ENCODE data around the gene CHRDL2. TPM values are rescaled to one million over a fixed set of nuclear protein-coding genes. Genes with fewer than 3 reads are reported as not detected.
"Not testable (repeated sequence)": the region's sequence is repeated elsewhere in the genome, so short reads cannot be mapped to it uniquely, and the experiment has no call there.

CHRDL2 gene
- total and polyA plus RNA-seq, 2 donors (not counting 1 experiment from before 2014, with no cell fraction given), result 0.24 TPM; not detected in 1

GRCh38 chr11:74662487-74663103 lies 68.6 kb downstream of the CHRDL2 start:
- no peak overlapping the region for H3K27ac Mint-ChIP-seq
- Histone ChIP-seq H3K36me3 (replicated peaks in 1 of 2; ENCODE audit: control extremely low read depth in 1 of 2, control insufficient read depth in 1 of 2, extremely low read depth in 1 of 2, insufficient read depth in 2 of 2, low read length in 1 of 2) (no peaks in the 10 kb centered on the region), H3K4me1 (ENCODE audit: control insufficient read depth in 2 of 2, insufficient read depth in 2 of 2, low read length in 2 of 2) (no peaks in the 10 kb centered on the region), H3K9ac (ENCODE audit: low read length) (no peak overlapping the region), H3K9me3 (ENCODE audit: control extremely low read depth in 1 of 3, control insufficient read depth in 2 of 3, insufficient read depth in 1 of 3, low read length in 2 of 3) (peaks cover 0 to 11% (median 0%) of the 10 kb centered on the region in 3 donors), H3K79me2 (ENCODE audit: control insufficient read depth, insufficient read depth, low read length) (no peaks in the 10 kb centered on the region), H3K4me3 (ENCODE audit: control extremely low read depth in 1 of 5, extremely low read depth in 1 of 5, insufficient read depth in 1 of 5, low read depth in 2 of 5, low read length in 4 of 5) (no peak overlapping the region), H3K27me3 (replicated peaks in 1 of 4; ENCODE audit: control extremely low read depth in 1 of 4, control insufficient read depth in 3 of 4, insufficient read depth in 4 of 4, low read length in 3 of 4) (no peaks in the 10 kb centered on the region), H2AFZ (ENCODE audit: insufficient read depth, low read depth, low read length, poor library complexity, severe bottlenecking) (no peak overlapping the region), H3K27ac (ENCODE audit: low read length in 2 of 2) (no peak overlapping the region), H3K4me2 (replicated peaks; ENCODE audit: low read depth, low read length, poor library complexity, severe bottlenecking) (no peak overlapping the region), H4K20me1 (ENCODE audit: control insufficient read depth, insufficient read depth, low read length, poor library complexity, severe bottlenecking) (no peaks in the 10 kb centered on the region)
- TF ChIP-seq EZH2 (IDR thresholded peaks at IDR 0.05; ENCODE audit: borderline replicate concordance, insufficient read depth, low read depth, low read length, poor library complexity, severe bottlenecking) (no peak), CTCF (IDR thresholded peaks at IDR 0.05) (no peak)
- no peak for DNase-seq
- H3K9me3 Mint-ChIP-seq (ENCODE audit: insufficient read depth), result peaks cover 16% of the 10 kb centered on the region
- ChIA-PET POLR2A (no interaction called here), CTCF (no interaction called here)
- no peaks in the 10 kb centered on the region for H3K4me1 Mint-ChIP-seq
- intact Hi-C loops (cut with micrococcal nuclease), result no loop called here
- ATAC-seq (ENCODE audit: low read depth), result no peak
- 100% methylated on average over 2 of the region's 4 CpGs for WGBS (ENCODE audit: insufficient coverage)
- H3K4me3 Mint-ChIP-seq, result no peak overlapping the region
- no peaks in the 10 kb centered on the region for H3K27me3 Mint-ChIP-seq

GRCh38 chr11:74659124-74659523 lies 72.1 kb downstream of the CHRDL2 start:
- intact Hi-C loops (cut with micrococcal nuclease), result not testable (repeated sequence)
- 67% methylated on average over 3 of the region's 4 CpGs for WGBS (ENCODE audit: insufficient coverage)

More at GRCh38 chr11:74659124-74659523, 72.1 kb downstream of the CHRDL2 start:
- H3K9ac ChIP-seq (ENCODE audit: low read length); H3K27me3 ChIP-seq (replicated peaks in 1 of 4; ENCODE audit: control extremely low read depth in 1 of 4, control insufficient read depth in 3 of 4, insufficient read depth in 4 of 4, low read length in 3 of 4); ATAC-seq (ENCODE audit: low read depth); DNase-seq; H3K4me3 ChIP-seq (ENCODE audit: control extremely low read depth in 1 of 5, extremely low read depth in 1 of 5, insufficient read depth in 1 of 5, low read depth in 2 of 5, low read length in 4 of 5); H3K36me3 ChIP-seq (replicated peaks in 1 of 2; ENCODE audit: control extremely low read depth in 1 of 2, control insufficient read depth in 1 of 2, extremely low read depth in 1 of 2, insufficient read depth in 2 of 2, low read length in 1 of 2); H3K27me3 Mint-ChIP-seq; CTCF ChIA-PET; H3K27ac ChIP-seq (ENCODE audit: low read length in 2 of 2); H3K4me2 ChIP-seq (replicated peaks; ENCODE audit: low read depth, low read length, poor library complexity, severe bottlenecking); POLR2A ChIA-PET; H2AFZ ChIP-seq (ENCODE audit: insufficient read depth, low read depth, low read length, poor library complexity, severe bottlenecking); H3K4me3 Mint-ChIP-seq; H3K27ac Mint-ChIP-seq; H3K79me2 ChIP-seq (ENCODE audit: control insufficient read depth, insufficient read depth, low read length); H3K4me1 Mint-ChIP-seq; H3K4me1 ChIP-seq (ENCODE audit: control insufficient read depth in 2 of 2, insufficient read depth in 2 of 2, low read length in 2 of 2); H4K20me1 ChIP-seq (ENCODE audit: control insufficient read depth, insufficient read depth, low read length, poor library complexity, severe bottlenecking): not testable (repeated sequence)
- H3K9me3 ChIP-seq (ENCODE audit: control extremely low read depth in 1 of 3, control insufficient read depth in 2 of 3, insufficient read depth in 1 of 3, low read length in 2 of 3), result peaks cover 0 to 11% (median 0%) of the 10 kb centered on the region in 3 donors
- H3K9me3 Mint-ChIP-seq (ENCODE audit: insufficient read depth), result peaks cover 16% of the 10 kb centered on the region
